Body of pancreas (tissue), 4 donors: ENCODE measurements around the gene WDR75. TPM values are rescaled to one million over a fixed set of nuclear protein-coding genes. Genes with fewer than 3 reads are reported as not detected.
A peak's percentile ranks its signal among the peaks of the same experiment; 100 is the strongest.

Experiments used
- ATAC-seq: fragments of 150-250 bp; one replicate; pipeline ENCODE4 v1.9.1; 2016
- DNase-seq, 4 donors: peaks; one replicate each; pipeline ENCODE4 v3.0.0-alpha.2; 2019
- H3K27ac ChIP-seq, 4 donors: fragments of 200-600 bp; sonication (generic); 1 replicate in 3 of 4; 2 replicates in 1 of 4; pipeline versions ENCODE4 v1.5.1 to v1.6.1; 2016 to 2019; ENCODE audit warnings: mild to moderate bottlenecking in 1 of 4, mixed read lengths in 1 of 4, moderate library complexity in 1 of 4
- H3K27me3 ChIP-seq, 2 donors: fragments of 200-600 bp; sonication (generic); one replicate each; pipeline ENCODE4 v1.6.0; 2016; ENCODE audit warnings: mild to moderate bottlenecking in 1 of 2
- H3K36me3 ChIP-seq, 2 donors: fragments of 200-600 bp; sonication (generic); replicated peaks in 1 of 2; 2 replicates each; pipeline ENCODE4 v1.5.1; 2016; ENCODE audit warnings: low read depth in 2 of 2; ENCODE audit not compliant: insufficient read depth in 1 of 2
- H3K4me1 ChIP-seq: fragments of 200-600 bp; sonication (generic); one replicate; pipeline ENCODE4 v1.6.0; 2016
- H3K4me3 ChIP-seq, 2 donors: fragments of 200-600 bp; sonication (generic); 1 replicate in 1 of 2; 2 replicates in 1 of 2; pipeline ENCODE4 v1.5.1; 2016 to 2019
- H3K9me3 ChIP-seq, 3 donors: fragments of 200-600 bp; sonication (generic); 1 replicate in 2 of 3; 2 replicates in 1 of 3; pipeline ENCODE4 v1.5.1; 2016
- POLR2A ChIP-seq, 3 donors: fragments of 450-650 bp; IDR thresholded peaks; one replicate each; pipeline ENCODE4 v1.6.1; 2016; ENCODE audit warnings: antibody characterized with exemption in 3 of 3, mild to moderate bottlenecking in 2 of 3
- WGBS, 2 donors: methylation state at CpG; one replicate each; pipeline ENCODE4 v1.1.5; 2017; 5-methylcytosine and 5-hydroxymethylcytosine counted together
- intact Hi-C: fragments of 100-400 bp; cut with DNase I; formaldehyde crosslinking; loops from one replicate; pipeline ENCODE4 v1.15.1; 2023
- total RNA-seq, 2 donors: library from RNA; depleted of rRNA; stranded (reverse); fragments of >200 nt; gene quantifications; one replicate each; pipeline ENCODE4 v1.1.0, GENCODE V29; 2016
- TF ChIP-seq, protein P1 (sequence below), 7 experiments: fragments of 450-650 bp in 4 of 7; fragments of 200-600 bp in 3 of 7; sonication (generic) in 3 of 7; IDR thresholded peaks; one replicate each; pipeline ENCODE4 v1.5.1; 2016 to 2019; ENCODE audit warnings: antibody characterized with exemption in 7 of 7

The WDR75 gene
- total RNA-seq, 2 donors from 2014 or later = 14.2 to 26.2 TPM

DNA sequence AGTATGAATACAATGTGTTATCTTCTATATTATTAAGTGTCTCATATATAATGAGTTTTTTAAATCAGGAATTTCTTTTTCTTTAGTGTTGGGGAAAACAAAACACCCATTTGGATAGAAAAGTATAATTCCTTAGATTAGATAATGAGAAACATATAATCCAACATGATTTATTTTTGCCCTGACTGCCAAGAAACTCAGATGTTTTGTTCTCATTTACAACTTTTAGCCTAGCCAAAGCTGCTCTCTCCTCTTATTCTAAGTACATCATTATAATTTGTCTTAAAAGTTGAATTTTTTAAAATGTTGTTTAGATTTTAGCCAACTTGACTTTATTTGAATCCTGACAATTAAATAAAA lies 70.7 kb downstream of the WDR75 start:
- H3K27me3 ChIP-seq = no peaks in the 10 kb centered on the region
- no peak overlapping the region for H3K27ac ChIP-seq
- H3K9me3 ChIP-seq = no peaks in the 10 kb centered on the region
- DNase-seq (no peak), ATAC-seq (no peak)
- intact Hi-C loops = no loop called here
- H3K4me3 ChIP-seq = no peak overlapping the region
- TF ChIP-seq POLR2A (IDR thresholded peaks at IDR 0.05) = no peak
- TF ChIP-seq, protein P1, sequence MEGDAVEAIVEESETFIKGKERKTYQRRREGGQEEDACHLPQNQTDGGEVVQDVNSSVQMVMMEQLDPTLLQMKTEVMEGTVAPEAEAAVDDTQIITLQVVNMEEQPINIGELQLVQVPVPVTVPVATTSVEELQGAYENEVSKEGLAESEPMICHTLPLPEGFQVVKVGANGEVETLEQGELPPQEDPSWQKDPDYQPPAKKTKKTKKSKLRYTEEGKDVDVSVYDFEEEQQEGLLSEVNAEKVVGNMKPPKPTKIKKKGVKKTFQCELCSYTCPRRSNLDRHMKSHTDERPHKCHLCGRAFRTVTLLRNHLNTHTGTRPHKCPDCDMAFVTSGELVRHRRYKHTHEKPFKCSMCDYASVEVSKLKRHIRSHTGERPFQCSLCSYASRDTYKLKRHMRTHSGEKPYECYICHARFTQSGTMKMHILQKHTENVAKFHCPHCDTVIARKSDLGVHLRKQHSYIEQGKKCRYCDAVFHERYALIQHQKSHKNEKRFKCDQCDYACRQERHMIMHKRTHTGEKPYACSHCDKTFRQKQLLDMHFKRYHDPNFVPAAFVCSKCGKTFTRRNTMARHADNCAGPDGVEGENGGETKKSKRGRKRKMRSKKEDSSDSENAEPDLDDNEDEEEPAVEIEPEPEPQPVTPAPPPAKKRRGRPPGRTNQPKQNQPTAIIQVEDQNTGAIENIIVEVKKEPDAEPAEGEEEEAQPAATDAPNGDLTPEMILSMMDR (IDR thresholded peaks at IDR 0.05) = no peak
- no peaks in the 10 kb centered on the region for H3K36me3 ChIP-seq
- H3K4me1 ChIP-seq = no peaks in the 10 kb centered on the region

DNA sequence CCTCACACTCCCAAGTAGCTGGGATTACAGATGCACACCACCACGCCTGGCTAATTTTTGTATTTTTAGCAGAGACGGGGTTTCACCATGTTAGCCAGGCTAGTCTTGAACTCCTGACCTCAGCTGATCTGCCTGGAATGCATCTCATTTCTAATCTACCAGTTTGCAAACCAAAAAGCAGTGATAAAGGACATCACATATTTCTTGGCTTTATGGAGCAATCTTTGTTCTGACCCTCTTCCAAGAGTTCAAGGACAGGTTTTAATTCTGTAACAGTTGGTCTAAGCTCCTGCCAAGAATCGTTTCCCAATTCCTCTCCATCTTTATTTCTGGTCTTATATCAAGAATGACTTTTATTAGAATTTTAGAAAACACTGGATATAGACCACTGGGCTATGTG lies 71.6 kb downstream of the WDR75 start:
- TF ChIP-seq, protein P1 (IDR thresholded peaks at IDR 0.05) = no peak
- TF ChIP-seq POLR2A (IDR thresholded peaks at IDR 0.05) = no peak
- Histone ChIP-seq H3K27ac (no peak overlapping the region), H3K4me3 (no peak overlapping the region), H3K4me1 (no peaks in the 10 kb centered on the region), H3K27me3 (no peaks in the 10 kb centered on the region), H3K36me3 (no peaks in the 10 kb centered on the region), H3K9me3 (no peaks in the 10 kb centered on the region)
- DNase-seq (no peak), ATAC-seq (peak; percentile 38)
- intact Hi-C loops = no loop called here
- 57 to 73% methylated on average over 3 of the region's 3 CpGs for WGBS, 2 donors

DNA sequence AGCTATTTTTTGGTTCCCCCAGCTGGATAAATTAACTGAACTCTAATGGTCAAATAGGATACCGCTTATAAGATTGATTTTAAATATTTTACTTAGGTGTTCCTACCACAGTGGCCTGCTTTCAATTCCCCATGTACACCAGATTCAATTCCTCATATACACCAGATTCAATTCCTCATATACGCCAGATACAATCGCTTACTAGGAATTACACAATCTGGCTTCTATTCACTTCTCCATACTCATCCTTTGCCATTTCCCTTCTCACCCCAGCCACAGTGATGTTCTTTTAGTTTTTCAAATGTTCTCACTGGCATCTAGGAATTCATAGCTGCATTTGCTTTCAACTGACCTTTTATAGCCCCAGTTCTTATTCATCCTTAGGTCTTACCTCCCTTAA lies 72.8 kb downstream of the WDR75 start:
- H3K27me3 ChIP-seq = no peaks in the 10 kb centered on the region
- H3K4me1 ChIP-seq = no peaks in the 10 kb centered on the region
- no peak overlapping the region for H3K27ac ChIP-seq
- TF ChIP-seq POLR2A (IDR thresholded peaks at IDR 0.05) = no peak
- TF ChIP-seq, protein P1 (IDR thresholded peaks at IDR 0.05) = no peak
- DNase-seq (no peak), ATAC-seq (no peak)
- H3K36me3 ChIP-seq = no peaks in the 10 kb centered on the region
- intact Hi-C loops = no loop called here
- H3K9me3 ChIP-seq = no peaks in the 10 kb centered on the region
- H3K4me3 ChIP-seq = no peak overlapping the region
- 83 to 94% methylated on average over 3 of the region's 3 CpGs for WGBS, 2 donors

DNA sequence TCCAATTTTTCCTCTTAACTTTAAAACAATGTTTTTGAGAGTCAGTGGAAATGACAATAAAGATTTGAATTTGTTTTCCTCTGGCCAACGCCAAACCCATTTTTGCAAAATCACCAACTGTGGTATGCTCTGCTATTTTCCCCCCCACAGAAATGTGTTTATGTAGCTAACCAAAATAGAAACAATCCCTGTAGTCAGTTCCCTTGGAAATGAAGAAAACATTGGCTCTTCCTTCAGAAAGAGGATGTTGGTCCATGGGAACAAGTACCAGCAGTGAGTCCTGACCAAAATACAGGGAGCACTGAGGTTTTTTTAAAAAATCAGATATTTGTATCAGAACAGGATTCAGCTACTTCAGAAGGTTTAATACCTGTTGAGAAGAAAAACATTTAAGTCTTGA lies 74.0 kb downstream of the WDR75 start:
- no peaks in the 10 kb centered on the region for H3K9me3 ChIP-seq
- H3K27me3 ChIP-seq = no peaks in the 10 kb centered on the region
- H3K27ac ChIP-seq = no peak overlapping the region
- no peak for DNase-seq
- no peaks in the 10 kb centered on the region for H3K36me3 ChIP-seq
- H3K4me3 ChIP-seq = no peak overlapping the region
- intact Hi-C loops = no loop called here
- WGBS, 2 donors = 41 to 54% methylated on average over 1 of the region's 1 CpG
- TF ChIP-seq POLR2A (IDR thresholded peaks at IDR 0.05) = no peak
- TF ChIP-seq, protein P1 (IDR thresholded peaks at IDR 0.05) = no peak
- H3K4me1 ChIP-seq = no peaks in the 10 kb centered on the region
- no peak for ATAC-seq

DNA sequence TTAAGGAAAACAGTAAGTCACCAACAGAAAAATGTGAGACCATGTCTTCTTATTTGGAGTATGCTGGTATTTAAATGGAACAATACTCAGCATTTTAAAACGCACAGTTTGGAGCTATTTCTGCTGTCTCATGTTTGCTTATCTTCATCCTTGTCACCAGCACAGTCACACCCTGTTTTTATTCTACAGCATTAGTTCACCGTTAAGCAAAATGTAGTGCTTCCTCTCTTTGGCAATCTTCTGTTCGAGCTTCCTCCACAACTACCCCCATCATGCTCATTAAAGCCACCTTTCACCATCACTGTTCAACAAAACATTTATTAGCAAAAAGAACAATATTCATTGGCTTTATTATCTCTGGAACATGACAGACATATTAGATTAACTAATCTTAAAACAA lies 75.3 kb downstream of the WDR75 start:
- Histone ChIP-seq H3K4me3 (no peak overlapping the region), H3K36me3 (no peaks in the 10 kb centered on the region), H3K9me3 (no peaks in the 10 kb centered on the region), H3K27me3 (no peaks in the 10 kb centered on the region), H3K27ac (no peak overlapping the region), H3K4me1 (peaks cover 1% of the 10 kb centered on the region)
- WGBS, 2 donors = 52 to 75% methylated on average over 3 of the region's 3 CpGs
- TF ChIP-seq, protein P1 (IDR thresholded peaks at IDR 0.05) = no peak
- TF ChIP-seq POLR2A (IDR thresholded peaks at IDR 0.05) = no peak
- ATAC-seq (no peak), DNase-seq (no peak)
- intact Hi-C loops = no loop called here
